Inferior parietal cortex (tissue), 1 donor: ENCODE measurements around the gene ZFP62.

Experiments used
- DNase-seq: peaks from one replicate; pipeline ENCODE4 v3.0.0-alpha.2; 2016; ENCODE audit errors: extremely low spot score

The ZFP62 gene

GRCh38 chr5:180868960-180869359, 7.9 kb upstream of the ZFP62 start:
- peak; percentile 87 for DNase-seq

- DNase-seq = no peak
Observed at GRCh38 chr5:180866985-180867384, 5.9 kb upstream of the ZFP62 start.

- DNase-seq = no peak
Observed at GRCh38 chr5:180865981-180866695, 5.1 kb upstream of the ZFP62 start.

GRCh38 chr5:180862645-180863044, 1.6 kb upstream of the ZFP62 start:
- DNase-seq = no peak

- DNase-seq = no peak
Observed at GRCh38 chr5:180860273-180860886, 696 bp downstream of the ZFP62 start.

GRCh38 chr5:180858586-180858985, 2.5 kb downstream of the ZFP62 start:
- DNase-seq = no peak

- no peak for DNase-seq
Observed at GRCh38 chr5:180853848-180854176, 7.3 kb downstream of the ZFP62 start.

GRCh38 chr5:180853121-180853847, 7.8 kb downstream of the ZFP62 start:
- DNase-seq = no peak

- DNase-seq = no peak
Observed at GRCh38 chr5:180852495-180852894, 8.6 kb downstream of the ZFP62 start.

- DNase-seq = no peak
Observed at GRCh38 chr5:180850434-180851078, 10.5 kb downstream of the ZFP62 start.

GRCh38 chr5:180849827-180850226, 11.2 kb downstream of the ZFP62 start:
- no peak for DNase-seq

GRCh38 chr5:180848878-180849277, 12.2 kb downstream of the ZFP62 start:
- no peak for DNase-seq

- DNase-seq = no peak
Observed at GRCh38 chr5:180848265-180848664, 12.8 kb downstream of the ZFP62 start.

GRCh38 chr5:180847026-180847425, 14.1 kb downstream of the ZFP62 start:
- no peak for DNase-seq

- DNase-seq = no peak
Observed at GRCh38 chr5:180844858-180845257, 16.2 kb downstream of the ZFP62 start.

GRCh38 chr5:180844432-180844831, 16.6 kb downstream of the ZFP62 start:
- no peak for DNase-seq

GRCh38 chr5:180839935-180840334, 21.1 kb downstream of the ZFP62 start:
- DNase-seq = no peak

GRCh38 chr5:180839227-180839626, 21.8 kb downstream of the ZFP62 start:
- no peak for DNase-seq

GRCh38 chr5:180837478-180837877, 23.6 kb downstream of the ZFP62 start:
- DNase-seq = no peak

GRCh38 chr5:180832638-180833068, 28.4 kb downstream of the ZFP62 start:
- DNase-seq = no peak

GRCh38 chr5:180831139-180832093, 29.7 kb downstream of the ZFP62 start:
- peak; percentile 79 for DNase-seq
